ENCODE results near the gene DFFB. TPM values are rescaled to one million over a fixed set of nuclear protein-coding genes. Genes with fewer than 3 reads are reported as not detected.
"Not testable (repeated sequence)": the region's sequence is repeated elsewhere in the genome, so short reads cannot be mapped to it uniquely, and the experiment has no call there.

The DFFB gene
- polyA plus RNA-seq, 1 donor from 2014 or later = 20.2 TPM

- Histone ChIP-seq H3K4me3 (ENCODE audit: low read length) (no peak overlapping the region), H4K20me1 (ENCODE audit: insufficient read depth) (no peaks in the 10 kb centered on the region), H3K9me3 (ENCODE audit: low read length) (no peaks in the 10 kb centered on the region), H3K9me2 (ENCODE audit: insufficient read depth, low read length) (no peaks in the 10 kb centered on the region), H2AFZ (ENCODE audit: low read depth, low read length) (no peak overlapping the region), H3K27me3 (ENCODE audit: insufficient read depth, low read depth, low read length) (no peaks in the 10 kb centered on the region), H3K4me2 (ENCODE audit: low read length) (no peak overlapping the region), H3K79me2 (replicated peaks; ENCODE audit: insufficient read depth, low read length) (no peaks in the 10 kb centered on the region), H3K9ac (ENCODE audit: low read length) (no peak overlapping the region), H3K27ac (ENCODE audit: low read length) (no peak overlapping the region), H3K36me3 (ENCODE audit: insufficient read depth, low read length) (no peaks in the 10 kb centered on the region), H3F3A (ENCODE audit: insufficient read depth, low read length, poor library complexity, severe bottlenecking) (no peaks in the 10 kb centered on the region)
- no peak for TF ChIP-seq EZH2 (IDR thresholded peaks at IDR 0.05; ENCODE audit: borderline replicate concordance, insufficient read depth, low read length, poor library complexity, severe bottlenecking)
- no peak for TF ChIP-seq REST (IDR thresholded peaks at IDR 0.05; ENCODE audit: borderline replicate concordance)
- no peak for TF ChIP-seq TAF1 (IDR thresholded peaks at IDR 0.05; ENCODE audit: low read depth)
- TF ChIP-seq EP300 (conservative IDR thresholded peaks at IDR 0.05; ENCODE audit: poor library complexity, severe bottlenecking) = no peak
- TF ChIP-seq SMC3 (conservative IDR thresholded peaks at IDR 0.05; ENCODE audit: poor library complexity) = no peak
- no peak for TF ChIP-seq RAD21 (conservative IDR thresholded peaks at IDR 0.05)
- no peak for TF ChIP-seq POLR2AphosphoS5 (IDR thresholded peaks at IDR 0.05)
- TF ChIP-seq CTCF (IDR thresholded peaks at IDR 0.05; ENCODE audit: poor library complexity, severe bottlenecking) = no peak
- TF ChIP-seq MXI1 (conservative IDR thresholded peaks at IDR 0.05; ENCODE audit: poor library complexity, severe bottlenecking) = no peak
Observed at GRCh38 chr1:3917761-3918160, 60.5 kb downstream of the DFFB start.

- not testable (repeated sequence) for H2AFZ ChIP-seq (ENCODE audit: low read depth, low read length)
Observed at GRCh38 chr1:3918359-3918758, 61.1 kb downstream of the DFFB start.

More at GRCh38 chr1:3918359-3918758, 61.1 kb downstream of the DFFB start:
- H3K27me3 ChIP-seq (ENCODE audit: insufficient read depth, low read depth, low read length); H3K9ac ChIP-seq (ENCODE audit: low read length); H3K79me2 ChIP-seq (replicated peaks; ENCODE audit: insufficient read depth, low read length); H3K9me3 ChIP-seq (ENCODE audit: low read length); H4K20me1 ChIP-seq (ENCODE audit: insufficient read depth); H3K27ac ChIP-seq (ENCODE audit: low read length); H3K36me3 ChIP-seq (ENCODE audit: insufficient read depth, low read length); H3K4me2 ChIP-seq (ENCODE audit: low read length); H3F3A ChIP-seq (ENCODE audit: insufficient read depth, low read length, poor library complexity, severe bottlenecking); H3K9me2 ChIP-seq (ENCODE audit: insufficient read depth, low read length); H3K4me3 ChIP-seq (ENCODE audit: low read length): not testable (repeated sequence)

All from neural cell (in vitro differentiated cells).